ENCODE data around the gene NMD3. TPM values are rescaled to one million over a fixed set of nuclear protein-coding genes. Genes with fewer than 3 reads are reported as not detected.
A peak's percentile ranks its signal among the peaks of the same experiment; 100 is the strongest.

Gene NMD3
- total RNA-seq, 1 experiment from 2014 or later, result 90.7 TPM

- Mint-ChIP-seq H3K4me1 (ENCODE audit: low read depth, unreplicated experiment) (peaks cover 25% of the 10 kb centered on the region), H3K27ac (ENCODE audit: unreplicated experiment) (peak overlapping the region; percentile 24), H3K4me3 (ENCODE audit: low read depth, unreplicated experiment) (no peak overlapping the region), H3K9me3 (ENCODE audit: low read depth, unreplicated experiment) (no peaks in the 10 kb centered on the region), H3K36me3 (ENCODE audit: insufficient read depth, unreplicated experiment) (peaks cover 6% of the 10 kb centered on the region), H3K27me3 (ENCODE audit: unreplicated experiment) (no peaks in the 10 kb centered on the region)
- no TSS peak for BruUV-seq (replicated peaks)
- intact Hi-C loops (cut with micrococcal nuclease; ENCODE audit: unreplicated experiment), result loop anchor here (5.0 kb wide), 1 partner anchor 116 kb away; no protein-coding TSS in a partner anchor
- CTCF ChIA-PET, result interaction anchor here (0.5 to 1.8 kb wide), 6 partner anchors 9 to 444 kb away, joined by 3 to 5 read pairs (median 4); partner anchors contain the start of gene SPTSSB
- peak; percentile 84 for DNase-seq
- no peak for TF ChIP-seq CTCF (IDR thresholded peaks at IDR 0.05; ENCODE audit: unreplicated experiment)
Measured at GRCh38 chr3:161291191-161291901, 70.2 kb downstream of the NMD3 start.

- CTCF ChIA-PET, result no interaction called here
Measured at GRCh38 chr3:161293381-161293780, 72.3 kb downstream of the NMD3 start.

GRCh38 chr3:161295325-161295724 lies 74.2 kb downstream of the NMD3 start:
- CTCF ChIA-PET, result no interaction called here

More at GRCh38 chr3:161293381-161293780, 72.3 kb downstream of the NMD3 start:
- peaks cover 6% of the 10 kb centered on the region for H3K36me3 Mint-ChIP-seq (ENCODE audit: insufficient read depth, unreplicated experiment)
- no peak for TF ChIP-seq CTCF (IDR thresholded peaks at IDR 0.05; ENCODE audit: unreplicated experiment)
- peaks cover 4% of the 10 kb centered on the region for H3K9me3 Mint-ChIP-seq (ENCODE audit: low read depth, unreplicated experiment)
- intact Hi-C loops (cut with micrococcal nuclease; ENCODE audit: unreplicated experiment), result loop anchor here (5.0 kb wide), 1 partner anchor 114 kb away; no protein-coding TSS in a partner anchor
- no peak overlapping the region for H3K27ac Mint-ChIP-seq (ENCODE audit: unreplicated experiment)
- no peak overlapping the region for H3K4me3 Mint-ChIP-seq (ENCODE audit: low read depth, unreplicated experiment)
- no peaks in the 10 kb centered on the region for H3K27me3 Mint-ChIP-seq (ENCODE audit: unreplicated experiment)
- peaks cover 25% of the 10 kb centered on the region for H3K4me1 Mint-ChIP-seq (ENCODE audit: low read depth, unreplicated experiment)
- no peak for DNase-seq
- BruUV-seq (replicated peaks), result no TSS peak

GRCh38 chr3:161296814-161297213 lies 75.7 kb downstream of the NMD3 start:
- no TSS peak for BruUV-seq (replicated peaks)
- no peak for TF ChIP-seq CTCF (IDR thresholded peaks at IDR 0.05; ENCODE audit: unreplicated experiment)
- no peaks in the 10 kb centered on the region for H3K27me3 Mint-ChIP-seq (ENCODE audit: unreplicated experiment)
- no peak overlapping the region for H3K4me3 Mint-ChIP-seq (ENCODE audit: low read depth, unreplicated experiment)
- H3K4me1 Mint-ChIP-seq (ENCODE audit: low read depth, unreplicated experiment), result peaks cover 6% of the 10 kb centered on the region
- no peak overlapping the region for H3K27ac Mint-ChIP-seq (ENCODE audit: unreplicated experiment)
- no peak for DNase-seq
- peaks cover 12% of the 10 kb centered on the region for H3K9me3 Mint-ChIP-seq (ENCODE audit: low read depth, unreplicated experiment)
- H3K36me3 Mint-ChIP-seq (ENCODE audit: insufficient read depth, unreplicated experiment), result no peaks in the 10 kb centered on the region
- CTCF ChIA-PET, result no interaction called here
- intact Hi-C loops (cut with micrococcal nuclease; ENCODE audit: unreplicated experiment), result no loop called here

More at GRCh38 chr3:161295325-161295724, 74.2 kb downstream of the NMD3 start:
- Mint-ChIP-seq H3K9me3 (ENCODE audit: low read depth, unreplicated experiment) (peaks cover 7% of the 10 kb centered on the region), H3K4me3 (ENCODE audit: low read depth, unreplicated experiment) (no peak overlapping the region), H3K4me1 (ENCODE audit: low read depth, unreplicated experiment) (peaks cover 21% of the 10 kb centered on the region), H3K27ac (ENCODE audit: unreplicated experiment) (no peak overlapping the region), H3K27me3 (ENCODE audit: unreplicated experiment) (no peaks in the 10 kb centered on the region), H3K36me3 (ENCODE audit: insufficient read depth, unreplicated experiment) (peaks cover 6% of the 10 kb centered on the region)
- no TSS peak for BruUV-seq (replicated peaks)
- DNase-seq, result peak; percentile 23
- no peak for TF ChIP-seq CTCF (IDR thresholded peaks at IDR 0.05; ENCODE audit: unreplicated experiment)
- intact Hi-C loops (cut with micrococcal nuclease; ENCODE audit: unreplicated experiment), result no loop called here

Other genes with a start within 250 kb of the NMD3 start
- 25.1 and 31.1 TPM in 2 replicates for gene B3GALNT1, start 116.0 kb upstream of the NMD3 start, total RNA-seq (2022)
- 3.0 and 8.1 TPM in 2 replicates for gene SPTSSB, start 150.2 kb downstream of the NMD3 start, total RNA-seq (2022)

Data from Calu3 (cell line).